ENCODE data around the gene ZNF652.
"Not testable (repeated sequence)": the region's sequence is repeated elsewhere in the genome, so short reads cannot be mapped to it uniquely, and the experiment has no call there.

The ZNF652 gene

GRCh38 chr17:49291929-49292328 is 70.1 kb downstream of the ZNF652 start:
- Histone ChIP-seq H3K9ac (ENCODE audit: low read depth, low read length) (no peak overlapping the region), H3K4me1 (ENCODE audit: insufficient read depth, low read length) (peaks cover 4% of the 10 kb centered on the region; the same call in 1 of the 2 replicates), H3K9me3 (ENCODE audit: control insufficient read depth, insufficient read depth, low read length) (no peaks in the 10 kb centered on the region), H3K36me3 (ENCODE audit: insufficient read depth, low read length) (no peaks in the 10 kb centered on the region)

- no peaks in the 10 kb centered on the region for H3K9me3 ChIP-seq (ENCODE audit: control insufficient read depth, insufficient read depth, low read length)
- no peak overlapping the region for H3K9ac ChIP-seq (ENCODE audit: low read depth, low read length)
- peaks cover 7% of the 10 kb centered on the region for H3K4me1 ChIP-seq (ENCODE audit: insufficient read depth, low read length)
- H3K36me3 ChIP-seq (ENCODE audit: insufficient read depth, low read length), result no peaks in the 10 kb centered on the region
Observed at GRCh38 chr17:49290690-49291359, 71.2 kb downstream of the ZNF652 start.

DNA sequence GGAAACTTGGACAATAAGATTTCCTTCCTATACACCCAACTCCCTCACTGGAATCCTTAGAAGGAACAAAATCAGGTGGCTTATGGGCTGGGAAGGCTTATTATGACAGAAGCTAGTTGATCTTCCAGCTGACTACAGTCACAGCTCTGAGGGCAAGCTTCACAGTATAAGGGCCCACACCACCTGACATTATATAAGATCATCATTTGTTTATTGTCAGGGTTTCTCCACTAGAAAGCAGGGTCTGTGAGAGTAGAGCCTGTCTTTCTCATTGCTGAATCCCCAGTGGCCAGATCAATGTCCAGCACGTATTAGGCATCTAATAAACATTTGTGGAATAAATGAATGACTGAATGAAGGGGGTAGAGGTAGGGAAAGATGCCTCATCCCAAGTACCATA is 73.7 kb downstream of the ZNF652 start:
- H3K9me3 ChIP-seq (ENCODE audit: control insufficient read depth, insufficient read depth, low read length), result no peaks in the 10 kb centered on the region
- peaks cover 7% of the 10 kb centered on the region for H3K4me1 ChIP-seq (ENCODE audit: insufficient read depth, low read length)
- no peak overlapping the region for H3K9ac ChIP-seq (ENCODE audit: low read depth, low read length)
- no peaks in the 10 kb centered on the region for H3K36me3 ChIP-seq (ENCODE audit: insufficient read depth, low read length)

- H3K9ac ChIP-seq (ENCODE audit: low read depth, low read length), result no peak overlapping the region
- no peaks in the 10 kb centered on the region for H3K9me3 ChIP-seq (ENCODE audit: control insufficient read depth, insufficient read depth, low read length)
- peaks cover 7% of the 10 kb centered on the region for H3K4me1 ChIP-seq (ENCODE audit: insufficient read depth, low read length)
- no peaks in the 10 kb centered on the region for H3K36me3 ChIP-seq (ENCODE audit: insufficient read depth, low read length)
Observed at GRCh38 chr17:49287481-49287880, 74.6 kb downstream of the ZNF652 start.

GRCh38 chr17:49286261-49286973 is 75.6 kb downstream of the ZNF652 start:
- H3K4me1 ChIP-seq (ENCODE audit: insufficient read depth, low read length); H3K9ac ChIP-seq (ENCODE audit: low read depth, low read length); H3K36me3 ChIP-seq (ENCODE audit: insufficient read depth, low read length); H3K9me3 ChIP-seq (ENCODE audit: control insufficient read depth, insufficient read depth, low read length): not testable (repeated sequence)

GRCh38 chr17:49285716-49286115 is 76.3 kb downstream of the ZNF652 start:
- peaks cover 3% of the 10 kb centered on the region; the same call in 1 of the 2 replicates for H3K4me1 ChIP-seq (ENCODE audit: insufficient read depth, low read length)
- no peaks in the 10 kb centered on the region for H3K36me3 ChIP-seq (ENCODE audit: insufficient read depth, low read length)
- no peak overlapping the region for H3K9ac ChIP-seq (ENCODE audit: low read depth, low read length)
- H3K9me3 ChIP-seq (ENCODE audit: control insufficient read depth, insufficient read depth, low read length), result no peaks in the 10 kb centered on the region

GRCh38 chr17:49280918-49281317 is 81.1 kb downstream of the ZNF652 start:
- H3K9me3 ChIP-seq (ENCODE audit: control insufficient read depth, insufficient read depth, low read length), result no peaks in the 10 kb centered on the region
- H3K9ac ChIP-seq (ENCODE audit: low read depth, low read length), result no peak overlapping the region
- H3K36me3 ChIP-seq (ENCODE audit: insufficient read depth, low read length), result no peaks in the 10 kb centered on the region
- H3K4me1 ChIP-seq (ENCODE audit: insufficient read depth, low read length), result no peaks in the 10 kb centered on the region; the same call in 1 of the 2 replicates

DNA sequence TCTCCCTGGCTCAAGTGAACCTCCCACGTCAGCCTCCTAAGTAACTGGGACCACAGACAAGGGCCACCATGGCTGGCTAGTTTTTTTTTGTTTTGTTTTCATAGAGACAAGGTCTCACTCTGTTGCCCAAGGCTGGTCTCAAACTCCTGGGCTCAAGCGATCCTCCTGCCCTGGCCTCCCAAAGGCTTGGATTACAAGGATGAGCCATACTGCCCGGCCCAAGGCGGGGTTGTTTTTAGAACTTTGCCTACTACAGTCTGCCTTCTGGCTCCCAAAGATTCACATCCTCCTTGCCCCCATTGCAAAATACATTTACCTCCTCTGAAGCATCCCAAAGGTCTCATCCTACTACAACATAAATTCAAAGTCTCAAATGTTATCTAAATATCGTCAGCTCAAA is 82.0 kb downstream of the ZNF652 start:
- Histone ChIP-seq H3K9me3 (ENCODE audit: control insufficient read depth, insufficient read depth, low read length) (no peaks in the 10 kb centered on the region), H3K9ac (ENCODE audit: low read depth, low read length) (no peak overlapping the region), H3K36me3 (ENCODE audit: insufficient read depth, low read length) (no peaks in the 10 kb centered on the region), H3K4me1 (ENCODE audit: insufficient read depth, low read length) (no peaks in the 10 kb centered on the region)

- H3K9ac ChIP-seq (ENCODE audit: low read depth, low read length); H3K4me1 ChIP-seq (ENCODE audit: insufficient read depth, low read length); H3K9me3 ChIP-seq (ENCODE audit: control insufficient read depth, insufficient read depth, low read length); H3K36me3 ChIP-seq (ENCODE audit: insufficient read depth, low read length): not testable (repeated sequence)
Observed at GRCh38 chr17:49279263-49280015, 82.6 kb downstream of the ZNF652 start.

- no peak overlapping the region for H3K9ac ChIP-seq (ENCODE audit: low read depth, low read length)
- no peaks in the 10 kb centered on the region for H3K36me3 ChIP-seq (ENCODE audit: insufficient read depth, low read length)
- no peaks in the 10 kb centered on the region for H3K4me1 ChIP-seq (ENCODE audit: insufficient read depth, low read length)
- H3K9me3 ChIP-seq (ENCODE audit: control insufficient read depth, insufficient read depth, low read length), result no peaks in the 10 kb centered on the region
Observed at GRCh38 chr17:49278076-49278475, 84.0 kb downstream of the ZNF652 start.

DNA sequence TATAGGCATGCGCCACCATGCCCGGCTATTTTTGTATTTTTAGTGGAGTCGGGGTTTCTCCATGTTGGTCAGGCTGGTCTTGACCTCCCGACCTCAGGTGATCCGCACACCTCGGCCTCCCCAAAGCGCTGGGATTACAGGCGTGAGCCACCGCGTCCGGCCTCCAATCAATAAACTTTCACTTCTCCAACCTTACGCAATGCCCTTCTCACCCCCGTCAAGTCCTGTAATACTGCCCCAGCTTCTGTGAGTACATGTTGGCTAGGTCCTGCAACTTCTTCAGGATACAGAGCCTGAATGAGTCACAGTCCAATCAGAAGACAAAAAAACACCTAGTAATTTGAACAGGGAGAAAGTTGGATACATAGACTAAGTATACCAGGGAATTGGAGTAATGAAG is 84.4 kb downstream of the ZNF652 start:
- Histone ChIP-seq H3K4me1 (ENCODE audit: insufficient read depth, low read length) (no peaks in the 10 kb centered on the region), H3K36me3 (ENCODE audit: insufficient read depth, low read length) (no peaks in the 10 kb centered on the region), H3K9me3 (ENCODE audit: control insufficient read depth, insufficient read depth, low read length) (no peaks in the 10 kb centered on the region), H3K9ac (ENCODE audit: low read depth, low read length) (no peak overlapping the region)

DNA sequence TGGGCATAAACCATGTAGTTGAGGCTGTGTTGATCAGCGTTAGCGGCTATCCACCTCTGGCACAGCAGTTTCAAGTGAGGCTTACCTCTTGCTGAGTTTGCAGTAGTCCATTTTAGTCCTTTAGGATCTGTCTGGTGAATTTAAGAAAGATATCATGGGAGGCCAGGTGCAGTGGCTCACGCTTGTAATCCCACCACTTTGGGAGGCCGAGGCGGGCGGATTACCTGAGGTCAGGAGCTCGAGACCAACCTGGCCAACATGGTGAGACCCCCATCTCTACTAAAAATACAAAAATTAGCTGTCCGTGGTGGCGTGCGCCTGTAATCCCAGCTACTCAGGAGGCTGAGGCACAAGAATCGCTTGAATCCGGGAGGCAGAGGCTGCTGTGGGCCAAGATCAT is 86.1 kb downstream of the ZNF652 start:
- not testable (repeated sequence) for H3K9ac ChIP-seq (ENCODE audit: low read depth, low read length); H3K36me3 ChIP-seq (ENCODE audit: insufficient read depth, low read length); H3K9me3 ChIP-seq (ENCODE audit: control insufficient read depth, insufficient read depth, low read length); H3K4me1 ChIP-seq (ENCODE audit: insufficient read depth, low read length)

- Histone ChIP-seq H3K4me1 (ENCODE audit: insufficient read depth, low read length) (no peaks in the 10 kb centered on the region), H3K36me3 (ENCODE audit: insufficient read depth, low read length) (no peaks in the 10 kb centered on the region), H3K9ac (ENCODE audit: low read depth, low read length) (no peak overlapping the region), H3K9me3 (ENCODE audit: control insufficient read depth, insufficient read depth, low read length) (no peaks in the 10 kb centered on the region)
Observed at GRCh38 chr17:49269356-49269755, 92.7 kb downstream of the ZNF652 start.

GRCh38 chr17:49267912-49268311 is 94.1 kb downstream of the ZNF652 start:
- Histone ChIP-seq H3K9ac (ENCODE audit: low read depth, low read length) (no peak overlapping the region), H3K9me3 (ENCODE audit: control insufficient read depth, insufficient read depth, low read length) (no peaks in the 10 kb centered on the region), H3K4me1 (ENCODE audit: insufficient read depth, low read length) (no peaks in the 10 kb centered on the region; the same call in 1 of the 2 replicates), H3K36me3 (ENCODE audit: insufficient read depth, low read length) (no peaks in the 10 kb centered on the region)

GRCh38 chr17:49266233-49266632 is 95.8 kb downstream of the ZNF652 start:
- Histone ChIP-seq H3K36me3 (ENCODE audit: insufficient read depth, low read length) (no peaks in the 10 kb centered on the region), H3K4me1 (ENCODE audit: insufficient read depth, low read length) (peaks cover 2% of the 10 kb centered on the region; the same call in 1 of the 2 replicates), H3K9ac (ENCODE audit: low read depth, low read length) (no peak overlapping the region), H3K9me3 (ENCODE audit: control insufficient read depth, insufficient read depth, low read length) (no peaks in the 10 kb centered on the region)

All from ES-I3 (cell line).